ENCODE data around the gene TBX2. TPM values are rescaled to one million over a fixed set of nuclear protein-coding genes. Genes with fewer than 3 reads are reported as not detected.

Gene TBX2
- total and polyA plus RNA-seq, 2 of the 13 experiments (the other 11 are each of a cell fraction or from before 2014, with no cell fraction given), result 2.8 to 15.3 TPM

GRCh38 chr17:61378658-61379456 lies 20.8 kb upstream of the TBX2 start (continued):
- TF ChIP-seq ZSCAN31 (CRISPR knock-in tag; IDR thresholded peaks at IDR 0.05; ENCODE audit: low read depth), result no peak
- no peak for TF ChIP-seq ZNF777 (CRISPR knock-in tag; IDR thresholded peaks at IDR 0.05)
- TF ChIP-seq ZNF543 (CRISPR knock-in tag; IDR thresholded peaks at IDR 0.05), result no peak
- TF ChIP-seq FOSL1 (CRISPR knock-in tag; IDR thresholded peaks at IDR 0.05; ENCODE audit: borderline replicate concordance), result no peak
- no peak for TF ChIP-seq KMT2A (CRISPR knock-in tag; IDR thresholded peaks at IDR 0.05)
- no peak for TF ChIP-seq ZNF362 (CRISPR knock-in tag; IDR thresholded peaks at IDR 0.05; ENCODE audit: borderline replicate concordance)
- no peak for TF ChIP-seq MAF1 (CRISPR knock-in tag; IDR thresholded peaks at IDR 0.05; ENCODE audit: borderline replicate concordance)
- TF ChIP-seq PAF1 (CRISPR knock-in tag; IDR thresholded peaks at IDR 0.05), result no peak
- TF ChIP-seq JARID2 (CRISPR knock-in tag; IDR thresholded peaks at IDR 0.05; ENCODE audit: insufficient replicate concordance), result no peak
- TF ChIP-seq ZNF562 (CRISPR knock-in tag; IDR thresholded peaks at IDR 0.05; ENCODE audit: borderline replicate concordance), result no peak
- no peak for TF ChIP-seq ZBTB34 (CRISPR knock-in tag; IDR thresholded peaks at IDR 0.05)
- TF ChIP-seq ZNF460 (CRISPR knock-in tag; IDR thresholded peaks at IDR 0.05; ENCODE audit: borderline replicate concordance), result no peak
- TF ChIP-seq ATF6 (CRISPR knock-in tag; conservative IDR thresholded peaks at IDR 0.05), result no peak
- TF ChIP-seq DDIT3 (CRISPR knock-in tag; IDR thresholded peaks at IDR 0.05), result no peak
- TF ChIP-seq ZNF605 (CRISPR knock-in tag; IDR thresholded peaks at IDR 0.05), result no peak
- TF ChIP-seq FUBP1 (CRISPR knock-in tag; IDR thresholded peaks at IDR 0.05; ENCODE audit: borderline replicate concordance), result no peak
- no peak for TF ChIP-seq ZNF34 (CRISPR knock-in tag; IDR thresholded peaks at IDR 0.05; ENCODE audit: borderline replicate concordance)
- no peak for TF ChIP-seq ZNF329 (CRISPR knock-in tag; IDR thresholded peaks at IDR 0.05; ENCODE audit: low read depth)
- no peak for TF ChIP-seq PLRG1 (conservative IDR thresholded peaks at IDR 0.05)
- TF ChIP-seq ZNF816 (CRISPR knock-in tag; IDR thresholded peaks at IDR 0.05; ENCODE audit: borderline replicate concordance), result no peak
- TF ChIP-seq ZNF44 (CRISPR knock-in tag; IDR thresholded peaks at IDR 0.05), result no peak
- peak; percentile 56 for TF ChIP-seq ESRRA (CRISPR knock-in tag; IDR thresholded peaks at IDR 0.05; ENCODE audit: low read depth)
- peak; percentile 79 for TF ChIP-seq TBX2 (CRISPR knock-in tag; IDR thresholded peaks at IDR 0.05; ENCODE audit: borderline replicate concordance)
- TF ChIP-seq SNRNP70 (IDR thresholded peaks at IDR 0.05; ENCODE audit: low read depth, low read length), result no peak
